Measurements from ENCODE around the gene LRRC17. TPM values are rescaled to one million over a fixed set of nuclear protein-coding genes. Genes with fewer than 3 reads are reported as not detected.
A peak's percentile ranks its signal among the peaks of the same experiment; 100 is the strongest.

The LRRC17 gene
- total and polyA plus RNA-seq, 9 of the 15 experiments (the other 6 are each of a cell fraction or from before 2014, with no cell fraction given): 0.03 to 0.18 (median 0.12) TPM; not detected in 5

GRCh38 chr7:102935450-102936115 lies 22.8 kb downstream of the LRRC17 start (continued):
- no peak for TF ChIP-seq LCOR (CRISPR knock-in tag; IDR thresholded peaks at IDR 0.05)
- peak; percentile 35; the same call in 1 of the 2 replicates for TF ChIP-seq HDAC2 (IDR thresholded peaks at IDR 0.05)
- peak; percentile 38; the same call in 1 of the 2 replicates for TF ChIP-seq LEF1 (IDR thresholded peaks at IDR 0.05)
- 0 out of 2 replicates have a peak, but pooled peaks have one; percentile 17 for TF ChIP-seq HES1 (IDR thresholded peaks at IDR 0.05; ENCODE audit: low read depth)
- 0 out of 2 replicates have a peak, but pooled peaks have one; percentile 49 for TF ChIP-seq ZNF766 (CRISPR knock-in tag; conservative IDR thresholded peaks at IDR 0.05)
- TF ChIP-seq PBX2 (CRISPR knock-in tag; IDR thresholded peaks at IDR 0.05; ENCODE audit: low read depth): no peak
- TF ChIP-seq PBX2 (tag; conservative IDR thresholded peaks at IDR 0.05; ENCODE audit: low read depth): peak; percentile 92
- no peak for TF ChIP-seq THRB (CRISPR knock-in tag; conservative IDR thresholded peaks at IDR 0.05)
- TF ChIP-seq ZNF316 (IDR thresholded peaks at IDR 0.05): 0 out of 2 replicates have a peak, but pooled peaks have one; percentile 4
- TF ChIP-seq NR0B1 (IDR thresholded peaks at IDR 0.05; ENCODE audit: partially characterized antibody): no peak
- 0 out of 2 replicates have a peak, but pooled peaks have one; percentile 19 for TF ChIP-seq CREM (IDR thresholded peaks at IDR 0.05; ENCODE audit: low read depth)
- peak; percentile 76 to 77 for TF ChIP-seq KDM1A (IDR thresholded peaks at IDR 0.05)
- TF ChIP-seq ZNF143 (CRISPR knock-in tag; IDR thresholded peaks at IDR 0.05): no peak
